Mucosa of rectum (tissue), 2 donors: ENCODE data around the gene ANGPTL4.
A peak's percentile ranks its signal among the peaks of the same experiment; 100 is the strongest.

ENCODE experiments used
- H3K27ac ChIP-seq, 2 donors: one replicate each; pipeline ENCODE4 v1.7.0; 2013; ENCODE audit warnings: inconsistent platforms in 2 of 2, low read depth in 2 of 2, low read length in 2 of 2
- H3K27me3 ChIP-seq, 2 donors: one replicate each; pipeline ENCODE4 v1.7.0; 2013; ENCODE audit warnings: low read length in 2 of 2; ENCODE audit not compliant: control insufficient read depth in 2 of 2, insufficient read depth in 2 of 2
- H3K36me3 ChIP-seq, 2 donors: one replicate each; pipeline ENCODE4 v1.7.0; 2013; ENCODE audit warnings: low read length in 2 of 2; ENCODE audit not compliant: control insufficient read depth in 2 of 2, insufficient read depth in 2 of 2
- H3K4me1 ChIP-seq, 2 donors: one replicate each; pipeline ENCODE4 v1.7.0; 2013; ENCODE audit warnings: low read length in 2 of 2, mild to moderate bottlenecking in 1 of 2; ENCODE audit not compliant: control insufficient read depth in 2 of 2, insufficient read depth in 2 of 2
- H3K4me3 ChIP-seq, 2 donors: one replicate each; pipeline ENCODE4 v1.7.0; 2013; ENCODE audit warnings: low read length in 2 of 2
- H3K9ac ChIP-seq, 2 donors: one replicate each; pipeline ENCODE4 v1.7.0; 2013; ENCODE audit warnings: low read length in 2 of 2, low read depth in 1 of 2, mild to moderate bottlenecking in 1 of 2
- H3K9me3 ChIP-seq, 2 donors: one replicate each; pipeline ENCODE4 v1.7.0; 2013; ENCODE audit warnings: low read length in 2 of 2; ENCODE audit not compliant: control insufficient read depth in 2 of 2
- donor health status: healthy.
- donor health status: Normal muscosa, but diverticular disease.

Gene ANGPTL4

GRCh38 chr19:8389891-8390616 lies 26.1 kb downstream of the ANGPTL4 start, which contains the start of gene RAB11B:
Gene RAB11B (plus strand): TSS chr19:8390360. CDS start chr19:8390417, 57 bp downstream.
- no peaks in the 10 kb centered on the region for H3K27me3 ChIP-seq
- H3K4me1 ChIP-seq: peaks cover 14 to 17% of the 10 kb centered on the region in 2 donors
- no peaks in the 10 kb centered on the region for H3K36me3 ChIP-seq
- H3K4me3 ChIP-seq: peak within 1 kb of the TSS; percentile 91 to 93
- peak within 1 kb of the TSS; percentile 95 to 100 for H3K9ac ChIP-seq
- peak within 1 kb of the TSS; percentile 100 for H3K27ac ChIP-seq
- H3K9me3 ChIP-seq: no peaks in the 10 kb centered on the region

- H3K9ac ChIP-seq: peak overlapping the region; percentile 95 to 100
- H3K9me3 ChIP-seq: no peaks in the 10 kb centered on the region
- peak overlapping the region; percentile 91 to 93 for H3K4me3 ChIP-seq
- peak overlapping the region; percentile 100 for H3K27ac ChIP-seq
- no peaks in the 10 kb centered on the region for H3K36me3 ChIP-seq
- H3K4me1 ChIP-seq: peaks cover 14 to 17% of the 10 kb centered on the region in 2 donors
- no peaks in the 10 kb centered on the region for H3K27me3 ChIP-seq
Measured at GRCh38 chr19:8390617-8390981, 26.6 kb downstream of the ANGPTL4 start.

GRCh38 chr19:8391198-8392016 lies 27.5 kb downstream of the ANGPTL4 start:
- no peaks in the 10 kb centered on the region for H3K9me3 ChIP-seq
- no peaks in the 10 kb centered on the region for H3K36me3 ChIP-seq
- peak overlapping the region; percentile 32 to 35 for H3K9ac ChIP-seq
- H3K4me3 ChIP-seq: peak overlapping the region; percentile 37 to 59
- H3K27me3 ChIP-seq: no peaks in the 10 kb centered on the region
- H3K27ac ChIP-seq: peak overlapping the region in 1 of 2 donors; percentile 58
- H3K4me1 ChIP-seq: peaks cover 14 to 17% of the 10 kb centered on the region in 2 donors

DNA sequence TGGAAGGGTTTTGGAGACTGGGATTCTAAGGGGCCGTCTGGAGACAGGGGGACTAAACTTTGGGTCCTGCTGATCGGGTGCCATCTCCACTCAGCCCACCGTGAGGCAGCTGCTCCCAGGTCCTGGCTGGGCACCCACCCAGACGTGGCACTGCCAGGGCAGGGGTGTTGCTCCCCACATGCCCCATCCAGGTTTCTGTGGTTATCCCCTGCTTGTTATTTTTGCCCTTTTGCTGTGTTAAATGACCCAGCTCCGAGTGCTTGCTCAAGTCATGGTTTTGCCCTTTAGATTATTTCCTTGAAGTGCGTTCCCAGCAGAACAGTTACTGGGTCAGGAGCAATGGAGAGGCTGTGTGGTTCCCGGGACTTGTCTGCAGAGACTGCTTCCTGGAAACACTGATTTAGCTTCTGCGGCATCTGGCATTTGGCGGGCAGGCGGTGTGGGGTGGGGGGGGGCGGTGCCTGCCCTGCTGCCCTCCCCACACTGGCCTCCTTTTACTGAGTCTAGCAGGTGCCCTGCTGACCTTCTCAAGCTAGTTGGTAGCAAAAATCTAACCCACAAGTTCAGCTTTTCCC lies 28.1 kb downstream of the ANGPTL4 start:
- no peak overlapping the region for H3K9ac ChIP-seq
- peak overlapping the region in 1 of 2 donors; percentile 33 for H3K4me3 ChIP-seq
- no peaks in the 10 kb centered on the region for H3K9me3 ChIP-seq
- H3K4me1 ChIP-seq: peaks cover 14 to 17% of the 10 kb centered on the region in 2 donors
- H3K36me3 ChIP-seq: no peaks in the 10 kb centered on the region
- no peaks in the 10 kb centered on the region for H3K27me3 ChIP-seq
- peak overlapping the region in 1 of 2 donors; percentile 58 for H3K27ac ChIP-seq

DNA sequence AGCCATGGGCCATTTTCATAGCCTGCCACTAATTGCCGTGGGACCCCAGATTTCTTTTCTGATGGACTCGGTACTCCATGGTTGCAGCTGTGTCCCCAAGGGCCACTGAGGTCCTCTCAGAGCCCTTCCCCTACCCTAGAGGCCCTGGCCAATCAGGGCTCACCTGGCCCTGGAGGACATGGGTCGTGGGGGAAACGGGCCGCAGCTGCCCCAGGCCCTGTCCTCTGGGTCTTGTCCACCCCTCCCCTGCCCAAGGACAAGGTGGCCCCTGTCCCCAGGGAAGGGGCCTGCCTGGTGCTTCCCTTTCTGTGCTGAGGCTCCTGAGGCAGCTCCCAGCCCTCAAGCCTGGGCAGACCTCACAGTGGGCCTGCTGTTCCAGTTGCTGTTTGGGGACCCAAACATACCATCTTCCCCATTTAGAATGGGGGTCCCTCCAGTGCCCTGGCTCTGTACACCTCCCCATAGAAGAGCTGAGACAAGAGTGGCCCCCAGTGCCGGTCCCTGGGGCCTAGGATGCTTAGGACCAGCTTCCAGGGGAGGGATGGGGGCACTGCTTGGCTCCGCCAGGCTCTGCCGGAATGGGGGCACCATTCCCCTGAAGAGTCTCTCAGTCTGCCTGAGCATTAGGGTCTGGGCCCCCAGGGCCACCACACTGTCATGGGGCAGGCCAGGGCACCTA lies 29.4 kb downstream of the ANGPTL4 start:
- H3K27me3 ChIP-seq: no peaks in the 10 kb centered on the region
- peaks cover 14 to 17% of the 10 kb centered on the region in 2 donors for H3K4me1 ChIP-seq
- no peak overlapping the region for H3K27ac ChIP-seq
- H3K9me3 ChIP-seq: no peaks in the 10 kb centered on the region
- H3K36me3 ChIP-seq: no peaks in the 10 kb centered on the region
- no peak overlapping the region for H3K4me3 ChIP-seq
- H3K9ac ChIP-seq: no peak overlapping the region

DNA sequence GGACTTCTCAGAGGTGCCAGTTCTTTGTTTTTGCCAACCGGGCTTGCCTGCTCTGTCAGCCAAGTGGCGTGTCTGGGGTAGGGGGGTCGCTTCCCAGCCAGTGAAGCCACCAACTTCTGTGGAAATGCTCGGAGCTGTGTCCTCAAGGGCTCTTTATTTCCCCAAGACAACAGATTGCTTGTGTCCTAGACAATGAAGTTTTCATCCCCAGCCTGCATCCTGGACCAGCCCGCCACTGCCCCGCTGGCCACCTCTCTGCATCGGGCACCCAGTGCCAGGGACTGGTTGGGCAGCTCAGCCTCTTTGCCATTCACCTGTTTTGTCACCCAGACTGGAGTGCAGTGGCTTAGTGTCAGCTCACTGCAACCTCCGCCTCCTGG lies 29.9 kb downstream of the ANGPTL4 start:
- H3K36me3 ChIP-seq: peaks cover 0 to 2% of the 10 kb centered on the region in 2 donors
- no peak overlapping the region for H3K9ac ChIP-seq
- H3K4me1 ChIP-seq: peaks cover 14 to 17% of the 10 kb centered on the region in 2 donors
- no peak overlapping the region for H3K4me3 ChIP-seq
- H3K9me3 ChIP-seq: no peaks in the 10 kb centered on the region
- H3K27ac ChIP-seq: no peak overlapping the region
- H3K27me3 ChIP-seq: no peaks in the 10 kb centered on the region

GRCh38 chr19:8395621-8396082 lies 31.7 kb downstream of the ANGPTL4 start:
- Histone ChIP-seq H3K4me1 (peaks cover 10 to 17% of the 10 kb centered on the region in 2 donors), H3K36me3 (peaks cover 7 to 12% of the 10 kb centered on the region in 2 donors), H3K27ac (no peak overlapping the region)

GRCh38 chr19:8396185-8396562 lies 32.2 kb downstream of the ANGPTL4 start:
- H3K27ac ChIP-seq: no peak overlapping the region
- no peak overlapping the region for H3K9ac ChIP-seq
- peaks cover 7 to 12% of the 10 kb centered on the region in 2 donors for H3K36me3 ChIP-seq
- no peaks in the 10 kb centered on the region for H3K9me3 ChIP-seq
- H3K27me3 ChIP-seq: no peaks in the 10 kb centered on the region
- H3K4me3 ChIP-seq: no peak overlapping the region
- H3K4me1 ChIP-seq: peaks cover 6 to 14% of the 10 kb centered on the region in 2 donors

More at GRCh38 chr19:8395621-8396082, 31.7 kb downstream of the ANGPTL4 start:
- H3K27me3 ChIP-seq: no peaks in the 10 kb centered on the region
- H3K9me3 ChIP-seq: no peaks in the 10 kb centered on the region
- H3K4me3 ChIP-seq: no peak overlapping the region
- no peak overlapping the region for H3K9ac ChIP-seq

- Histone ChIP-seq H3K36me3 (peaks cover 9 to 12% of the 10 kb centered on the region in 2 donors), H3K4me1 (peaks cover 1 to 9% of the 10 kb centered on the region in 2 donors), H3K9ac (no peak overlapping the region), H3K27me3 (no peaks in the 10 kb centered on the region), H3K9me3 (no peaks in the 10 kb centered on the region), H3K27ac (no peak overlapping the region), H3K4me3 (no peak overlapping the region)
Measured at GRCh38 chr19:8396563-8397203, 32.7 kb downstream of the ANGPTL4 start.
